ENCODE data around the gene RFX5. TPM values are rescaled to one million over a fixed set of nuclear protein-coding genes. Genes with fewer than 3 reads are reported as not detected.
"Not testable (repeated sequence)": the region's sequence is repeated elsewhere in the genome, so short reads cannot be mapped to it uniquely, and the experiment has no call there.

Gene RFX5
- 114 TPM for total RNA-seq (2013)
- polyA plus RNA-seq = 10 to 100 TPM; 39.3 to 66.3 (median 43.5) TPM
- 28.3 and 43.2 TPM in 2 replicates for polyA minus RNA-seq
- 30.8 to 115 (median 91.2) reads per million in 11 experiments for total RNA-seq

DNA sequence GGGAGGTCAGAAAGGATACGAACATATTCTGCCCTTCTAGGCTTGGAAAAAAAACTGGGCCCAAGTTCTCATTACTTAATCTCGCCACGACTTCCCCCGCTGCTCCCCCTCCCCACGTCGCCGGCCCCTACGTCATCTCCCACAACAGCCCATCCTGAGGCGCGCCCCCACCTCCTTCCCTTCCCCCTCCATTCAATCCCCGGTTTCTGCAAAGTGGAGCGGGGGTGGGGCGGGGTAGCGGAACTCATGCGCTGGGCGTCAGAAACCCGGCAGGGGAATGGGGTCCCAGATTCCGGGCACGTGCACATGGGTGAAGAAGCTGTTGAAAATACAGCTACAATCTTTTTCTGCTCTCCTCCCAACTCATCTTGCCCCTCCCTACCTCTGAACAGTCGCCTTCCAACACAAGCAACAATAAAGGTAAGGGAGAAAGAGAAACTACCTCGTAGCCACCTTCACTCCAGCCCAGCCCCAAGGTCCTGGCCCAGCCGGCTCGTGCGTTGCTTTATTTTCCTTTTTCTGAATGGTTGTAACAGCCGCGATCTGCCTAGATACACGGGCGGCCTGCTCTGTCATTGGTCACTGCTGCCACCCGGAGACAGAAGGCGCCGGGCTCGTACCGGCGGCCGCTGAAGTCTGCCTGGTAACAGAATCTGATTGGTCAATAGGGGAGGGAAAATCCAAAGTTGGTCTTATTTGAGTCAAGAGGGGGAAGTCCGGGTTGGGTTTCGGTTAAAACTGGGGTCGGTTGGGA, at the start of gene RFX5:
RFX5 (minus strand) TSS at position 484 of the 754 bp plus-strand sequence. CDS start 932 bp downstream, outside the sequence.
- intact Hi-C loops (cut with micrococcal nuclease) = loop anchor here in 1 of 2 donors (5.0 kb wide), 2 partner anchors 50 to 160 kb away; partner anchors contain the start of gene PSMB4
- Histone ChIP-seq H3K27ac (ENCODE audit: low read depth in 1 of 2, low read length in 2 of 2) (peak within 1 kb of the TSS; percentile 98), H3K36me3 (replicated peaks in 1 of 2; ENCODE audit: control insufficient read depth in 1 of 2, insufficient read depth in 2 of 2, low read length in 2 of 2) (peaks cover 30 to 39% of the 10 kb centered on the region in 2 donors), H3K9me3 (replicated peaks in 1 of 2; ENCODE audit: control insufficient read depth in 1 of 2, insufficient read depth in 1 of 2, low read length in 2 of 2) (peaks cover 6 to 13% of the 10 kb centered on the region in 2 donors), H3K4me1 (ENCODE audit: control insufficient read depth in 1 of 2, insufficient read depth in 2 of 2, low read length in 2 of 2) (peaks cover 17 to 22% of the 10 kb centered on the region in 2 donors), H3K4me2 (replicated peaks; ENCODE audit: extremely low read depth, low read length, poor library complexity, severe bottlenecking) (peak within 1 kb of the TSS; percentile 77), H3K27me3 (ENCODE audit: control insufficient read depth in 2 of 2, insufficient read depth in 2 of 2, low read length in 2 of 2) (no peaks in the 10 kb centered on the region), H4K20me1 (ENCODE audit: insufficient read depth, low read length) (no peaks in the 10 kb centered on the region), H2AFZ (ENCODE audit: insufficient read depth, low read depth, low read length, poor library complexity, severe bottlenecking) (peak within 1 kb of the TSS; percentile 74), H3K79me2 (ENCODE audit: insufficient read depth, low read length) (peaks cover 18% of the 10 kb centered on the region), H3K9ac (ENCODE audit: insufficient read depth, low read length, poor library complexity, severe bottlenecking) (peak within 1 kb of the TSS; percentile 88), H3K4me3 (replicated peaks in 1 of 3; ENCODE audit: low read depth in 2 of 3, low read length in 3 of 3) (peak within 1 kb of the TSS; percentile 76 to 89 (median 80))
- H3K9me3 Mint-ChIP-seq = peaks cover 3 to 19% (median 8%) of the 10 kb centered on the region in 7 donors
- H3K4me3 Mint-ChIP-seq = peak within 1 kb of the TSS; percentile 93 to 94
- under 1% methylated on average over 20 of the region's 38 CpGs for WGBS (ENCODE audit: insufficient coverage)
- H3K27me3 Mint-ChIP-seq (ENCODE audit: low read depth in 3 of 3) = peaks cover 0 to 2% (median 0%) of the 10 kb centered on the region in 3 donors
- H3K4me1 Mint-ChIP-seq = peaks cover 25% of the 10 kb centered on the region
- TF ChIP-seq CTCF (IDR thresholded peaks at IDR 0.05) = no peak
- peaks cover 36 to 41% of the 10 kb centered on the region in 2 donors for H3K36me3 Mint-ChIP-seq
- H3K27ac Mint-ChIP-seq = peak within 1 kb of the TSS; percentile 99 to 100 (median 100)
- DNase-seq = peak; percentile 98 to 99 (median 98)

GRCh38 chr1:151396265-151396664, 49.2 kb upstream of the RFX5 start:
- H3K9me3 ChIP-seq (replicated peaks in 1 of 2; ENCODE audit: control insufficient read depth in 1 of 2, insufficient read depth in 1 of 2, low read length in 2 of 2) = not testable (repeated sequence)

More at GRCh38 chr1:151396265-151396664, 49.2 kb upstream of the RFX5 start:
- not testable (repeated sequence) for H3K4me3 ChIP-seq (replicated peaks in 1 of 3; ENCODE audit: low read depth in 2 of 3, low read length in 3 of 3); H2AFZ ChIP-seq (ENCODE audit: insufficient read depth, low read depth, low read length, poor library complexity, severe bottlenecking); H3K27me3 ChIP-seq (ENCODE audit: control insufficient read depth in 2 of 2, insufficient read depth in 2 of 2, low read length in 2 of 2); H3K36me3 ChIP-seq (replicated peaks in 1 of 2; ENCODE audit: control insufficient read depth in 1 of 2, insufficient read depth in 2 of 2, low read length in 2 of 2); H4K20me1 ChIP-seq (ENCODE audit: insufficient read depth, low read length); DNase-seq; H3K4me2 ChIP-seq (replicated peaks; ENCODE audit: extremely low read depth, low read length, poor library complexity, severe bottlenecking); H3K9me3 Mint-ChIP-seq; H3K27ac Mint-ChIP-seq; H3K9ac ChIP-seq (ENCODE audit: insufficient read depth, low read length, poor library complexity, severe bottlenecking); H3K4me3 Mint-ChIP-seq; H3K27ac ChIP-seq (ENCODE audit: low read depth in 1 of 2, low read length in 2 of 2)
- intact Hi-C loops (cut with micrococcal nuclease) = loop anchor here (5.0 kb wide), 3 partner anchors 49 to 94 kb away; partner anchors contain the start of gene RFX5 (in 1 of the 2)
- Histone ChIP-seq H3K4me1 (ENCODE audit: control insufficient read depth in 1 of 2, insufficient read depth in 2 of 2, low read length in 2 of 2) (peaks cover 9 to 17% of the 10 kb centered on the region in 2 donors), H3K79me2 (ENCODE audit: insufficient read depth, low read length) (peaks cover 19% of the 10 kb centered on the region)
- Mint-ChIP-seq H3K4me1 (peaks cover 15% of the 10 kb centered on the region), H3K36me3 (peaks cover 9 to 11% of the 10 kb centered on the region in 2 donors), H3K27me3 (ENCODE audit: low read depth in 3 of 3) (peaks cover 0 to 16% (median 1%) of the 10 kb centered on the region in 3 donors)
- no CpG with 5 or more reads among the region's 5 CpGs for WGBS (ENCODE audit: insufficient coverage)

All from CD14-positive monocyte (primary cell).